Embryonic facial prominence (tissue), 1 donor: ENCODE measurements around the gene MTMR12.

Experiments used
- DNase-seq: peaks from one replicate; pipeline ENCODE4 v3.0.0-alpha.2; 2016; ENCODE audit errors: extremely low spot score

MTMR12 gene

DNA sequence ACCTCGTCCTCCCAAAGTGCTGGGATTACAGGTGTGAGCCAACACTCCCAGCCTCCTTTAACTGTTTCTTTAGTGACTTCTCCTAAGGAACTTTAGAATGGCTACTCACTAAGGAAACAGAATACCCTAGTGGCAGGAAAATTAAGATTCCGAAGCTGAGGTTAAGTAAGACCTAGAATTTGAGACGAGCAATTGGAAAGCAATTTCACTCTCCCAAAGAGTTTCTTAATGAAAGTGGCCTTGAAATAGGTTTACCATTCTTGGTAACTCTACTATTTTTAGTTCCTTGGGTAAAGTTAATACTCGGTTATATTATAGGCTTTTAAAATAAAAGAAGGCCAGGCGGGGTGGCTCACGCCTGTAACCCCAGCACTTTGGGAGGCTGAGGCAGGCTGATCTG lies 115.7 kb downstream of the MTMR12 start:
- DNase-seq: no peak

DNA sequence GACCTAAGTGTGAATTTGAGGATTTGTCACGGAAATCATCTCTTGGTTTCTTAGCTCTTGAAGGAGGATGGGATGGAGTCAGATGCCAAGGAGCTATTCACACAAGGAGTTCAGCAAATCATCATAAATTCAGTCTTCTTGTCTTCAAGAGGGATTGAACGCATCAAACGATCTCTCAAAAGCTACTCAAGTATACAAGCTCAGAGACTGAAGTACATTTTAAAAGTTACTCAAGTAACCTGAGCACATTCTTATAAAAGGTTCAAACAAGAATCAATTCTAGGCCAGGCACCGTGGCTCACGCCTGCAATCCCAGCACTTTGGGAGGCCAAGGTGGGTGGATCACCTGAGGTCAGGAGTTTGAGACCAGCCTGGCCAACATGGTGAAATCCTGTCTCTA lies 117.5 kb downstream of the MTMR12 start:
- no peak for DNase-seq

DNA sequence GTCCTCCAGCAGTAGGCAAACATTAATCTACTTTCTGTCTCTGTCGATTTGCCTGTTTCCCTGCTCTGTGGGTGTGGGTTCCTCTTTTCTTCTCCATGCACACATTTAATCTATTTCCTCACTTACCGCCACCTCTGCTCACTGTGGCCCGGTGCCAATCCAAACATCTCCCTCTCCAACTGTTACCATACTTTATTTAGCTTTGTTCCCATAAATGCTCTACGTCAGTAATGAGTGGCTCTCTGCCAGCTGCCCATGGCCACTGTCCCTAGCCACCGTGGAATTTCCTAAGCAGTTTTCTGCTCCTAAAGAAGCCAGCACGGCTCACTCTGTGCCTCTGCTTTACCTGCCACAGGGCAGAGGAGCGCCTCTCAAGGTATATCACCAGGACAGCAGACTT lies 119.1 kb downstream of the MTMR12 start:
- peak; percentile 42 for DNase-seq

DNA sequence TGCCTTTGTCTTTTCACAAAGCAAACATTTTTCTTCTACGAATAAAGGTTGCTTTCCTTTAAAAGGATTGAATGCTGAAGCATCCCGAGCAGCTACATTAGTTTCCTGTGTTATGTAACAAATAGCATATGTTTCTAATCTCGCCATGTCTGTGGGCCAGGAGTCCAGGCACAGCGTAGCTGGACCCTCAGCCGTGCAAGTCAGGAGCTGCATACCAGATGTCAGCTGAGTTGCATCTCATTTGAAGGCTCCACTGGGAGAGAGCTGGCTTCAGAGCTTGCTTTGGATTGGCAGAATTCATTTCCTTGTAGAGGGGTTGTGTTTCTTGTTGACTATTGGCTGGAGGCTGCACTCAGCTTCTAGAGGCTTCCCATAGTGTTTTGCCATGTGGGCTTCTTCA lies 122.6 kb downstream of the MTMR12 start:
- DNase-seq: peak; percentile 37

DNA sequence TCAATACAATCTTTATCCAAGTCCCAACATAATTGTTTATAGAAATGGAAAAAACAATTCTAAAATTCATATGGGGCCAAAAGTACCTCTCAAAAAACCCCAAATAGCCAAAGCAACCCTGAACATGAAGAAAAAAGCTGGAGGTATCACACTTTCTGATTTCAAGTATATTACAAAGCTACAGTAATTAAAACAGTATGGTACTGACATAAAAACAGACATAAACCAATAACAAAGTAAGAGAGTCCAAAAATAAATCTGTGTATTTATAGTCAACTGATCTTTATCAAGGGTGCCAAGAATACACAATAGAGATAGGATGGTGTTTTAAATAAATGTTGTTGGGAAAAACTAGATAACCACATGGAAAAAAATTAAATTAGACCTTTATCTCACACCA lies 125.1 kb downstream of the MTMR12 start:
- DNase-seq: no peak

DNA sequence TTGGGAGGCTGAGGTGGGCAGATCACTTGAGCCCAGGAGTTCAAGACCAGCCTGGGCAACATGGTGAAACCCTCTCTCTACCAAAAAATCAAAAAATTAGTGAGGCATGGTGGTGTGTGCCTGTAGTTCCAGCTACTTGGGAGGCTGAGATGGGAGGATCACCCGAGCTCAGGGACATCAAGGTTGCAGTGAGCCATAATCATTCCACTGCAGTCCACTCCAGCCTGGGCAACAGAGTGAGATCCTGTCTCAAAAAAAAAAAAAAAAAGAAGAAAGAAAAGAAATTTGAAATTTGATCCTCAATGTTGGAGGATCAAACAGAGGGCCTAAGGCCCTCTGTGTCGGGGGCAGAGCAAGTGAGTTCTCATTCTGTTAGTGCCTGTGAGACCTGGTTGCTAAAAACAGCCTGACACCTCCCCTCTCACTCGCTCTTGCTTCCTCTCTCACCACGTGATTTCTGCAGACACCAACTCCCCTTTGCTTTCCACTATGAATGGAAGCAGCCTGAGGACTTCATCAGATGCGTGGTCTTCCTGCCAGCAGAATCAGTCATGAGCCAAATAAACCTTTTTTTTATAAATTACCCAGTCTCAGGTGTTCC lies 130.2 kb downstream of the MTMR12 start:
- DNase-seq: no peak
